Progenitor cell of endocrine pancreas (in vitro differentiated cells): ENCODE results near the gene CPSF7. TPM values are rescaled to one million over a fixed set of nuclear protein-coding genes. Genes with fewer than 3 reads are reported as not detected.

Experiments
- DNase-seq: peaks from one replicate; pipeline ENCODE4 v3.0.0; 2021; ENCODE audit warnings: low spot score; ENCODE audit not compliant: unreplicated experiment
- H3K27ac Mint-ChIP-seq: 2 replicates; pipeline ENCODE4 v1.8.0; 2021; ENCODE audit warnings: mild to moderate bottlenecking, moderate library complexity, mixed read lengths
- H3K27me3 Mint-ChIP-seq: 2 replicates; pipeline ENCODE4 v1.8.0; 2021; ENCODE audit warnings: mixed read lengths
- H3K36me3 Mint-ChIP-seq: 2 replicates; pipeline ENCODE4 v1.8.0; 2022; ENCODE audit warnings: mixed read lengths; ENCODE audit not compliant: insufficient read depth
- H3K4me1 Mint-ChIP-seq: 2 replicates; pipeline ENCODE4 v1.8.0; 2021; ENCODE audit warnings: low read depth, mixed read lengths
- H3K4me3 Mint-ChIP-seq: 2 replicates; pipeline ENCODE4 v1.8.0; 2021; ENCODE audit warnings: low read depth, mild to moderate bottlenecking, moderate library complexity, mixed read lengths
- H3K9me3 Mint-ChIP-seq: 2 replicates; pipeline ENCODE4 v1.8.0; 2021; ENCODE audit warnings: low read depth, mixed read lengths
- CTCF ChIP-seq: fragments of 200-600 bp; sonication (generic); IDR thresholded peaks from one replicate; pipeline ENCODE4 v1.5.0; 2021; ENCODE audit warnings: antibody characterized with exemption, mild to moderate bottlenecking; ENCODE audit not compliant: unreplicated experiment
- long read RNA-seq: library from polyadenylated mRNA; unstranded; transcript quantifications from one replicate; pipeline ENCODE4 v2.0.0, GENCODE V29; 2020
- total RNA-seq: library from RNA; stranded (reverse); gene quantifications from 2 replicates; pipeline ENCODE4 v1.2.1, GENCODE V29; 2021

CPSF7 gene
- total RNA-seq = 133 and 134 TPM in 2 replicates
- long read RNA-seq, partial matches to known transcripts = 2 of 11 reads
- long read RNA-seq, other reads (novel, unspliced or antisense) = 9 of 11 reads

GRCh38 chr11:61429691-61430582 lies at the start of gene CPSF7, which contains the start of gene SDHAF2:
Gene CPSF7 (minus strand): TSS chr11:61429975. CDS start chr11:61429235, 740 bp downstream.
Gene SDHAF2 (plus strand): TSS chr11:61430124. CDS start chr11:61430147, 23 bp downstream.
- peak within 1 kb of the TSS; percentile 100 for H3K27ac Mint-ChIP-seq
- H3K36me3 Mint-ChIP-seq = peaks cover 26% of the 10 kb centered on the region
- peak within 1 kb of the TSS; percentile 99 for H3K4me3 Mint-ChIP-seq

GRCh38 chr11:61477727-61478148 lies 48.0 kb upstream of the CPSF7 start:
- peak; percentile 72 for DNase-seq
- H3K27me3 Mint-ChIP-seq = no peaks in the 10 kb centered on the region
- H3K4me3 Mint-ChIP-seq = no peak overlapping the region
- peaks cover 6% of the 10 kb centered on the region for H3K36me3 Mint-ChIP-seq
- peak; percentile 96 for TF ChIP-seq CTCF
- no peak overlapping the region for H3K27ac Mint-ChIP-seq
- no peaks in the 10 kb centered on the region for H3K9me3 Mint-ChIP-seq
- peaks cover 9% of the 10 kb centered on the region for H3K4me1 Mint-ChIP-seq

More at GRCh38 chr11:61429691-61430582, at the start of gene CPSF7, which contains the start of gene SDHAF2:
- Mint-ChIP-seq H3K9me3 (no peaks in the 10 kb centered on the region), H3K4me1 (peaks cover 20% of the 10 kb centered on the region), H3K27me3 (no peaks in the 10 kb centered on the region)
- no peak for TF ChIP-seq CTCF
- DNase-seq = peak; percentile 95

- Mint-ChIP-seq H3K4me3 (no peak overlapping the region), H3K27ac (no peak overlapping the region), H3K27me3 (no peaks in the 10 kb centered on the region), H3K9me3 (no peaks in the 10 kb centered on the region), H3K36me3 (peaks cover 6% of the 10 kb centered on the region), H3K4me1 (peaks cover 9% of the 10 kb centered on the region)
- no peak for DNase-seq
- TF ChIP-seq CTCF = no peak
These were observed 47.4 kb upstream of the CPSF7 start for GRCh38 chr11:61477126-61477525.

- DNase-seq = no peak
These were observed 46.6 kb upstream of the CPSF7 start for GRCh38 chr11:61476371-61476770.

More at GRCh38 chr11:61476371-61476770, 46.6 kb upstream of the CPSF7 start:
- Mint-ChIP-seq H3K27me3 (no peaks in the 10 kb centered on the region), H3K4me1 (peaks cover 8% of the 10 kb centered on the region), H3K36me3 (peaks cover 6% of the 10 kb centered on the region), H3K27ac (no peak overlapping the region), H3K4me3 (no peak overlapping the region), H3K9me3 (no peaks in the 10 kb centered on the region)
- no peak for TF ChIP-seq CTCF
